GM12878 (cell line): Measurements from ENCODE around the gene FRK. TPM values are rescaled to one million over a fixed set of nuclear protein-coding genes. Genes with fewer than 3 reads are reported as not detected.
A peak's percentile ranks its signal among the peaks of the same experiment; 100 is the strongest.

Source experiments
- ATAC-seq: fragments of 200-7000 bp; cut with Tn5 transposase; 3 replicates; pipeline ENCODE4 v1.9.1; 2020; ENCODE audit warnings: mild to moderate bottlenecking, moderate library complexity
- BruUV-seq: library from RNA; stranded (reverse); fragments of 400-500 nt; replicated peaks from 2 replicates; lab custom pipeline; 2021; lab: Mats Ljungman, UMichigan
- CTCF ChIA-PET: fragments of 300-600 bp; sonication (Branson Sonifier 250); formaldehyde crosslinking; extraction: SDS; loops from one replicate; lab custom pipeline; 2021; ENCODE audit warnings: inconsistent platforms; lab: Yijun Ruan, JAX
- POLR2A ChIA-PET: fragments of 350-600 bp; formaldehyde crosslinking; extraction: SDS; loops from one replicate; lab custom pipeline; 2021; ENCODE audit warnings: inconsistent platforms; lab: Charles Lee
- RAD21 ChIA-PET: fragments of 300-600 bp; sonication (Branson Sonifier 250); formaldehyde crosslinking; loops from one replicate; lab custom pipeline; 2023; ENCODE audit warnings: antibody characterized with exemption; ENCODE audit not compliant: unreplicated experiment; lab: Charles Lee
- SMC1A ChIA-PET: fragments of 300-600 bp; sonication (Branson Sonifier 250); formaldehyde crosslinking; loops from one replicate; lab custom pipeline; 2023; ENCODE audit not compliant: unreplicated experiment, uncharacterized antibody; lab: Charles Lee
- DNase-seq: peaks from one replicate; pipeline ENCODE4 v3.0.0-alpha.2; 2011; ENCODE audit warnings: low read depth, low spot score
- FAIRE-seq: peaks from 3 replicates; lab custom pipeline; 2011; peaks lifted over from hg19 to GRCh38; lab: Jason Lieb, UNC
- H2AFZ ChIP-seq: 2 replicates; pipeline ENCODE4 v1.6.0; 2011; ENCODE audit warnings: low read depth, low read length, control low read depth; ENCODE audit not compliant: control insufficient read depth
- H3K27ac ChIP-seq: 2 replicates; pipeline ENCODE4 v1.5.1; 2011; ENCODE audit warnings: control low read depth; ENCODE audit not compliant: control insufficient read depth, insufficient read depth
- H3K27me3 ChIP-seq, 2 experiments: replicated peaks in 1 of 2; 2 replicates each; pipeline versions ENCODE4 v1.6.0 to v1.6.1; 2011; ENCODE audit warnings: low read length in 1 of 2; ENCODE audit not compliant: control insufficient read depth in 2 of 2, insufficient read depth in 2 of 2
- H3K36me3 ChIP-seq, 2 experiments: 2 replicates each; pipeline ENCODE4 v1.5.1; 2011; ENCODE audit warnings: low read length in 1 of 2; ENCODE audit not compliant: control insufficient read depth in 2 of 2, insufficient read depth in 2 of 2
- H3K4me1 ChIP-seq: 2 replicates; pipeline ENCODE4 v1.6.1; 2011; ENCODE audit warnings: mild to moderate bottlenecking, low read length, moderate library complexity, mixed read lengths; ENCODE audit not compliant: control insufficient read depth, insufficient read depth
- H3K4me2 ChIP-seq: 2 replicates; pipeline ENCODE4 v1.6.0; 2011; ENCODE audit warnings: control low read depth; ENCODE audit not compliant: control insufficient read depth, insufficient read depth
- H3K4me3 ChIP-seq: fragments of 200-600 bp; sonication (generic); 2 replicates; pipeline ENCODE4 v1.5.1; 2016
- H3K79me2 ChIP-seq: 2 replicates; pipeline ENCODE4 v1.6.0; 2011; ENCODE audit warnings: low read length; ENCODE audit not compliant: control insufficient read depth, insufficient read depth
- H3K9ac ChIP-seq: 2 replicates; pipeline ENCODE4 v1.8.0; 2011; ENCODE audit warnings: low read length, control low read depth, mixed read lengths; ENCODE audit not compliant: control insufficient read depth, insufficient read depth
- H3K9me3 ChIP-seq: replicated peaks from 3 replicates; pipeline ENCODE4 v1.5.1; 2011; ENCODE audit warnings: mild to moderate bottlenecking, low read length; ENCODE audit not compliant: control insufficient read depth, insufficient read depth
- H4K20me1 ChIP-seq: 2 replicates; pipeline ENCODE4 v1.6.0; 2011; ENCODE audit not compliant: control insufficient read depth, insufficient read depth
- FOS ChIP-seq: IDR thresholded peaks from 3 replicates; pipeline ENCODE4 v1.6.1; 2011; ENCODE audit warnings: borderline replicate concordance; ENCODE audit not compliant: insufficient read length; ENCODE audit errors: extremely low read depth
- IKZF2 ChIP-seq, 2 experiments: fragments of 450-650 bp; IDR thresholded peaks; 2 replicates each; pipeline ENCODE4 v1.6.1; 2017; ENCODE audit warnings: mild to moderate bottlenecking in 2 of 2, moderate library complexity in 2 of 2
- JUND ChIP-seq: IDR thresholded peaks from 2 replicates; pipeline ENCODE4 v1.6.1; 2012; ENCODE audit warnings: low read depth, mild to moderate bottlenecking, low read length, improper control_type of control experiment, moderate library complexity
- POLR2AphosphoS2 ChIP-seq: IDR thresholded peaks from 2 replicates; pipeline ENCODE4 v1.6.1; 2011; ENCODE audit warnings: low read depth, mild to moderate bottlenecking, low read length, improper control_type of control experiment, moderate library complexity
- ZNF622 ChIP-seq: fragments of 450-650 bp; IDR thresholded peaks from 2 replicates; pipeline ENCODE4 v1.6.1; 2017; ENCODE audit warnings: mild to moderate bottlenecking, inconsistent platforms
- WGBS: methylation state at CpG from one replicate; pipeline ENCODE4 v1.1.6; 2016; ENCODE audit warnings: low lambda C conversion rate; ENCODE audit not compliant: insufficient replicate concordance, insufficient coverage; ENCODE audit errors: missing lambda C conversion rate; 5-methylcytosine and 5-hydroxymethylcytosine counted together
- in situ Hi-C: fragments of 300-500 bp; cut with MboI; formaldehyde crosslinking; loops from 9 replicates; pipeline ENCODE4 v1.14.3; 2018; ENCODE audit warnings: mixed read lengths
- intact Hi-C: fragments of 100-400 bp; cut with micrococcal nuclease; formaldehyde crosslinking; loops from one replicate; pipeline ENCODE4 v1.14.2; 2022; ENCODE audit not compliant: unreplicated experiment
- polyA plus RNA-seq, 11 experiments: library from polyadenylated mRNA; depleted of rRNA in 4 of 11; unstranded in 6 of 11; stranded (reverse) in 5 of 11; fragments of >200 nt; fragmentation: Nextera tagmentation in 4 of 11; fragmentation: Illumina TruSeq in 1 of 11; extraction: Ambion mirVana in 4 of 11; extraction: Trizol in 1 of 11; gene quantifications; 1 replicate in 1 of 11; 2 replicates in 10 of 11; pipeline versions ENCODE4 v1.2.1 to v1.2.3, GENCODE V29; 2011 to 2016; ENCODE audit warnings: inconsistent platforms in 2 of 11, missing spikeins in 2 of 11, low read depth in 1 of 11
- total RNA-seq, 4 experiments: library from RNA; depleted of rRNA in 3 of 4; stranded (reverse); fragments of >200 nt in 3 of 4; fragmentation: Illumina TruSeq in 1 of 4; extraction: Trizol in 1 of 4; gene quantifications; 2 replicates each; pipeline versions ENCODE4 v1.2.1 to v1.2.3, GENCODE V29; 2013 to 2021
- TF ChIP-seq, protein P1 (sequence below): fragments of 150-350 bp; IDR thresholded peaks from 2 replicates; pipeline ENCODE4 v1.6.1; 2016; ENCODE audit warnings: low read depth, low read length
- TF ChIP-seq, protein P2 (sequence below): IDR thresholded peaks from 2 replicates; pipeline ENCODE4 v1.6.1; 2012; ENCODE audit warnings: low read depth, low read length, improper control_type of control experiment

FRK gene
- total and polyA plus RNA-seq, 10 of the 15 experiments (the other 5 are each of a cell fraction or from before 2014, with no cell fraction given): 0.29 to 2.4 (median 1.2) TPM

- TF ChIP-seq, protein P1, sequence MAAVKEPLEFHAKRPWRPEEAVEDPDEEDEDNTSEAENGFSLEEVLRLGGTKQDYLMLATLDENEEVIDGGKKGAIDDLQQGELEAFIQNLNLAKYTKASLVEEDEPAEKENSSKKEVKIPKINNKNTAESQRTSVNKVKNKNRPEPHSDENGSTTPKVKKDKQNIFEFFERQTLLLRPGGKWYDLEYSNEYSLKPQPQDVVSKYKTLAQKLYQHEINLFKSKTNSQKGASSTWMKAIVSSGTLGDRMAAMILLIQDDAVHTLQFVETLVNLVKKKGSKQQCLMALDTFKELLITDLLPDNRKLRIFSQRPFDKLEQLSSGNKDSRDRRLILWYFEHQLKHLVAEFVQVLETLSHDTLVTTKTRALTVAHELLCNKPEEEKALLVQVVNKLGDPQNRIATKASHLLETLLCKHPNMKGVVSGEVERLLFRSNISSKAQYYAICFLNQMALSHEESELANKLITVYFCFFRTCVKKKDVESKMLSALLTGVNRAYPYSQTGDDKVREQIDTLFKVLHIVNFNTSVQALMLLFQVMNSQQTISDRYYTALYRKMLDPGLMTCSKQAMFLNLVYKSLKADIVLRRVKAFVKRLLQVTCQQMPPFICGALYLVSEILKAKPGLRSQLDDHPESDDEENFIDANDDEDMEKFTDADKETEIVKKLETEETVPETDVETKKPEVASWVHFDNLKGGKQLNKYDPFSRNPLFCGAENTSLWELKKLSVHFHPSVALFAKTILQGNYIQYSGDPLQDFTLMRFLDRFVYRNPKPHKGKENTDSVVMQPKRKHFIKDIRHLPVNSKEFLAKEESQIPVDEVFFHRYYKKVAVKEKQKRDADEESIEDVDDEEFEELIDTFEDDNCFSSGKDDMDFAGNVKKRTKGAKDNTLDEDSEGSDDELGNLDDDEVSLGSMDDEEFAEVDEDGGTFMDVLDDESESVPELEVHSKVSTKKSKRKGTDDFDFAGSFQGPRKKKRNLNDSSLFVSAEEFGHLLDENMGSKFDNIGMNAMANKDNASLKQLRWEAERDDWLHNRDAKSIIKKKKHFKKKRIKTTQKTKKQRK: no peak
- no peak for TF ChIP-seq ZNF622
Observed at GRCh38 chr6:116100419-116101301, 40.0 kb upstream of the FRK start, which contains the start of gene NT5DC1 (continued).

GRCh38 chr6:116099036-116099435 lies 38.3 kb upstream of the FRK start:
- no peak for FAIRE-seq
- H3K27me3 ChIP-seq: no peaks in the 10 kb centered on the region
- H3K9me3 ChIP-seq: peaks cover 10% of the 10 kb centered on the region; the same call in 2 of the 3 replicates
- no peak for DNase-seq
- 38% methylated on average over 1 of the region's 1 CpG for WGBS
- H4K20me1 ChIP-seq: no peaks in the 10 kb centered on the region
- peak overlapping the region; percentile 15; the same call in 1 of the 2 replicates for H2AFZ ChIP-seq
- no TSS peak for BruUV-seq
- H3K9ac ChIP-seq: peak overlapping the region; percentile 39; the same call in 1 of the 2 replicates
- H3K4me3 ChIP-seq: peak overlapping the region; percentile 67
- peaks cover 77% of the 10 kb centered on the region for H3K79me2 ChIP-seq
- CTCF ChIA-PET: interaction anchor here (0.7 to 5.0 kb wide), 6 partner anchors 7 to 88 kb away, joined by 4 to 183 read pairs (median 40); no protein-coding TSS in a partner anchor
- H3K4me1 ChIP-seq: peaks cover 13% of the 10 kb centered on the region
- in situ Hi-C loops: loop anchor here (5.0 to 10.0 kb wide), 2 partner anchors 87 to 204 kb away; no protein-coding TSS in a partner anchor
- H3K36me3 ChIP-seq: no peaks in the 10 kb centered on the region
- H3K4me2 ChIP-seq: peak overlapping the region; percentile 81
- TF ChIP-seq JUND: no peak
- TF ChIP-seq, protein P2, sequence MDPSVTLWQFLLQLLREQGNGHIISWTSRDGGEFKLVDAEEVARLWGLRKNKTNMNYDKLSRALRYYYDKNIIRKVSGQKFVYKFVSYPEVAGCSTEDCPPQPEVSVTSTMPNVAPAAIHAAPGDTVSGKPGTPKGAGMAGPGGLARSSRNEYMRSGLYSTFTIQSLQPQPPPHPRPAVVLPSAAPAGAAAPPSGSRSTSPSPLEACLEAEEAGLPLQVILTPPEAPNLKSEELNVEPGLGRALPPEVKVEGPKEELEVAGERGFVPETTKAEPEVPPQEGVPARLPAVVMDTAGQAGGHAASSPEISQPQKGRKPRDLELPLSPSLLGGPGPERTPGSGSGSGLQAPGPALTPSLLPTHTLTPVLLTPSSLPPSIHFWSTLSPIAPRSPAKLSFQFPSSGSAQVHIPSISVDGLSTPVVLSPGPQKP: no peak
- no peak for TF ChIP-seq POLR2AphosphoS2
- TF ChIP-seq IKZF2 (IDR thresholded peaks at IDR 0.05): peak in 1 of 2 experiments; percentile 20; a peak in 1 of 4 replicates
- no peak for TF ChIP-seq FOS
- RAD21 ChIA-PET: interaction anchor here (1.3 to 5.0 kb wide), 4 partner anchors 12 to 90 kb away, joined by 3 to 102 read pairs (median 46); no protein-coding TSS in a partner anchor
- no peak for ATAC-seq
- peak overlapping the region; percentile 93 for H3K27ac ChIP-seq
- SMC1A ChIA-PET: interaction anchor here (0.6 to 5.0 kb wide), 7 partner anchors 13 to 407 kb away, joined by 3 to 91 read pairs (median 35); no protein-coding TSS in a partner anchor
- intact Hi-C loops: loop anchor here (10.0 kb wide), 1 partner anchor 1384 kb away; no protein-coding TSS in a partner anchor
- POLR2A ChIA-PET: interaction anchor here (1.0 to 4.6 kb wide), 3 partner anchors 11 to 81 kb away, joined by 4 to 30 read pairs (median 7); no protein-coding TSS in a partner anchor
